Epithelial cell of umbilical artery (primary cell): ENCODE measurements around the gene PYDC1. TPM values are rescaled to one million over a fixed set of nuclear protein-coding genes. Genes with fewer than 3 reads are reported as not detected.

ENCODE experiments used
- total RNA-seq: library from RNA; depleted of rRNA; stranded (reverse); fragments of >200 nt; gene quantifications from 2 replicates; pipeline ENCODE4 v1.2.3, GENCODE V29; 2014

Gene PYDC1
- not detected in 2 replicates for total RNA-seq

DNA sequence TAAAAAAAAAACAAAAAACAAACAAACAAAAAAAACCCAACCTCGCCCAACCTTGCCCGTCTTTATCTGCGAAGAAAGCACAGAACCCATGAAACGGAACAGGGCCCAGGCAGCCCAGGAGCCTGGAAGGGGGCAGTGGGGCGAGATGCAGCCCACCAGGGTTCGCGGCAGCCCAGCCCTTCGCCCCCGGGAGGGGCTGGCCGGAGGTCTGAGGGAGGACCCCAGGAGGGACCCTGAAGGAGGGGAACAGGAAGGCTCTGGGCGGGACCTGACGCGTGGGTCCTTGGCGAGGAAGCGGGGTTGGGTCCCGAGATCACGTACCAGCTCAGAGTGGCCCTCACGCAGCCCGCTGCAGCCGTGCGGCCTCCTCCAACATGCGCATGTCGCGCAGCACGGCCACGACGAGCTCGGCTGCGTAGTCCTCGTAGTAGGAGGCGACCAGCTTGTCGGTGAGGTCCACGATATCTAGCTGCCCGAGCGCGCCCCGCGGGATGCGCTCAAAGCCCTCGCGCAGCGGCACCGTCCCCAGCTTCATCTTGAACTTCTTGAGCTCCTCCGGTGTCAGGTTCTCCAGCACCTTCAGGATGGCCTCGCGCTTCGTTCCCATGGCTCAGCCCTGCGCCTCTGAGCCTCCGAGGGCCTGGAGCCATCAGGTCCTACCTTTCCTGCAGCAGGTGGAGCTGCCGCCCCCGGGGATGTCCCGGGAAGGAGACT, at the start of gene PYDC1:
PYDC1 (minus strand) TSS at position 714 of the 714 bp plus-strand sequence; CDS start at position 607, 107 bp downstream.

DNA sequence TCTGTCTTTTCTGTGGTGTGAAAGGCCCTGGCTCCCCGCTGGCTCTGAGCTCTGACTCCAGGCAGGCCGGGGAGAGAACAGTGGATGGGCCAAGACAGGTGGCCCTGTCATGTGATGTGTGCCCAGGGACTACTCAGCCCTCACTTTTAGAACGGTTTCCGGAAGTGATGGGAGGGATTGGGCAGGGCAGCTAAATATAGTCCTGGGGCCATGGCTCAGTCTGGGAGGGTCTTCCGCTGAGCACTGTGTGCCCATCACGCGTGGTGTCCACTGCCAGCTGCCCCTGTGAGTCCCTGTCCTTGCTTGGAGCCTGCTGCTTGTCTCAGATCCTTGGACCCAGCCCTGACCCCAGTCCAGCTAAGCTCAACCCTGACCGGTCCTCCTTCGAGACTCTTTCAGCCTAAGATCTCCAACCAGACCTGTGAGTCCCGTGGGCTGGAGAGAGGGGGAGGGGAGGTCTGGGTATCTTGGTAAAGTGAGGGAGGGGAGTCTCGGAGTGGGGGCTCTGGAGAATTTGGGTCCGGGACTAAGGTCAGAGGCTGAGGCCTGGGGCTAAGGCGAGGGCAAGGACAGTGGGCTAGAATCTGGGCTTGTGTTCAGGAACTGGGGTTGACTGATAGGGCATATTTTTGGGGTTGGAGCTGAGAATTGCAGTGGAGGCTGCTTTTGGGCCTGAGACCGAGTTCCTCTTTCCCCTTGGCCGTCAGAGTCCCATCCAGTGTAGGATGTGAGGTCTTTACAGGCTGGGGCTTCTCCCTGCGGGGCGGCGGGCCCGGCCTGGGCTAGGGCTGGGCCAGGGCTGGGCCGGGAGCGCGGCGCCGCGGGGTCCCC, 2.8 kb downstream of the PYDC1 start, which contains the start of gene TRIM72:
TRIM72 (plus strand) TSS at position 243 of the 831 bp plus-strand sequence. CDS start 620 bp downstream, outside the sequence.

DNA sequence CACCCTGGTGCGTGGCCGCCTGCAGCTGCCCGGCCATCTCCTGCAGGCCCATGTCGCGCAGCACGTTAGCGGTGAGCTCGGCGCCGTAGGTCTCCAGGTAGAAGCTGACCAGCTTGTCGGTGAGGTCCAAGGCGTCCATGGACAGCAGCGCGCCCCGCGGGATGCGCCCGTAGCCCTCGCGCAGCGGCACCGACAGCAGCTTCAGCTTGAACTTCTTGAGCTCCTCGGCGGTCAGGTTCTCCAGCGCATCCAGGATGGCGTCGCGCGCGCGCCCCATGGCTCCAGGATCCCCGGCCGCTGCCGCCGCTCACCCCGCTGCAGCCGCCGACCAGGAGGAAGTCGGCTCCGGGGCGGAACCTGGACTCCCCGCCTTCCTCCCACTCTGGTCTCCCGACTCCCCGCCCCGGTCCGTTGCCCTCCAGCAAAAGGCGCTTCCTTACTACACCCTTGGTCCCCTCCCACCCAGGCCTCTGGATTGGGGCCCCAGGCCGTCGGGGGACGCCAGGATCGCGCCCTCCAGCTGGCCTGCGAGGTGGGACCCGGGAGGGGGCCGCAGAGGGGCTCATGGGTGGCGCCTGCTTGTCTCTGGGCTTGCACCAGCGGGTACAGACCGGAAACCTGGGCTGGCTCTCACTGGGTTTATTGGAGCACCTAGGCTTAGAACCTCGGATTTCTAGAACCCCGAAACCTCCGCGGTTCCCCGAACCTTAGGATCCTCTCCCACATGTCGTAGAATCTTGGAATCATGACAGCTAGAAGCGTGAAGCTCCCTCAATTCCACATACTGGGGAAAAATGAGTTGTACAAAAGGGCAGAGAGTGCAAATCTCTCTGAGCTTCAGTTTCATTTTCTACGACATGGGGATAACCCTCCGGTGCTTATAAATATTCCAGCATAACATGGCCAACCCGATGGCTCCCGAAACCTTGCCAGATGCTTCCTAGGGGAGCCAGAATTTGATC, 14.2 kb downstream of the PYDC1 start, which contains the start of gene PYCARD:
PYCARD (minus strand) TSS at position 347 of the 962 bp plus-strand sequence; CDS start at position 277, 70 bp downstream.

GRCh38 chr16:31179747-31180459, 37.0 kb downstream of the PYDC1 start, which contains the start of gene FUS:
Gene FUS, plus strand, starts transcription at chr16:31180139. Its CDS starts 76 bp downstream, at chr16:31180215.

Other genes with a start within 250 kb of the PYDC1 start
- gene HSD3B7, start 231.9 kb downstream of the PYDC1 start, total RNA-seq, result 2.3 and 2.6 TPM in 2 replicates
- under 0.01 TPM in 2 replicates for gene STX1B, start 206.5 kb downstream of the PYDC1 start, total RNA-seq
- 15.9 and 20.4 TPM in 2 replicates for gene STX4, start 183.6 kb downstream of the PYDC1 start, total RNA-seq
- gene ZNF668, start 142.9 kb downstream of the PYDC1 start, total RNA-seq, result 6.8 and 9.7 TPM in 2 replicates
- 9.1 and 11.0 TPM in 2 replicates for gene ZNF646, start 142.7 kb downstream of the PYDC1 start, total RNA-seq
- gene PRSS53, start 128.2 kb downstream of the PYDC1 start, total RNA-seq, result 0.32 and 1.2 TPM in 2 replicates
- 82.5 and 95.8 TPM in 2 replicates for gene VKORC1, start 122.3 kb downstream of the PYDC1 start, total RNA-seq
- 15.6 and 15.7 TPM in 2 replicates for gene BCKDK, start 108.7 kb downstream of the PYDC1 start, total RNA-seq
- 32.8 and 37.7 TPM in 2 replicates for gene KAT8, start 99.5 kb downstream of the PYDC1 start, total RNA-seq
- not detected in 2 replicates for gene PRSS8, start 81.4 kb downstream of the PYDC1 start, total RNA-seq
- 0.32 and 1.5 TPM in 2 replicates for gene PRSS36, start 67.1 kb downstream of the PYDC1 start, total RNA-seq
- 59.9 and 74.4 TPM in 2 replicates for gene FUS, start 37.0 kb downstream of the PYDC1 start, total RNA-seq
- gene PYCARD, start 14.4 kb downstream of the PYDC1 start, total RNA-seq, result 41.6 and 95.5 TPM in 2 replicates
- gene TRIM72, start 3.0 kb downstream of the PYDC1 start, total RNA-seq, result not detected in 2 replicates
- gene ITGAM, start 42.8 kb upstream of the PYDC1 start, total RNA-seq, result not detected in 2 replicates
- gene ITGAX, start 138.0 kb upstream of the PYDC1 start, total RNA-seq, result 0.76 and 1.3 TPM in 2 replicates
- not detected in 2 replicates for gene ITGAD, start 176.2 kb upstream of the PYDC1 start, total RNA-seq
- not detected in 2 replicates for gene COX6A2, start 211.2 kb upstream of the PYDC1 start, total RNA-seq
- gene ZNF843, start 225.7 kb upstream of the PYDC1 start, total RNA-seq, result under 0.01 and 0.15 TPM in 2 replicates
- 10.9 and 13.0 TPM in 2 replicates for gene ARMC5, start 242.4 kb upstream of the PYDC1 start, total RNA-seq